HG03457 (cell line): ENCODE data around the gene SIAH3.
"Not testable (repeated sequence)": the region's sequence is repeated elsewhere in the genome, so short reads cannot be mapped to it uniquely, and the experiment has no call there.

Source experiments
- ATAC-seq: cut with Tn5 transposase; IDR thresholded peaks from one replicate; pipeline ENCODE4 v1.9.1; 2021; ENCODE audit warnings: moderate number of reproducible peaks; ENCODE audit not compliant: unreplicated experiment

Gene SIAH3

DNA sequence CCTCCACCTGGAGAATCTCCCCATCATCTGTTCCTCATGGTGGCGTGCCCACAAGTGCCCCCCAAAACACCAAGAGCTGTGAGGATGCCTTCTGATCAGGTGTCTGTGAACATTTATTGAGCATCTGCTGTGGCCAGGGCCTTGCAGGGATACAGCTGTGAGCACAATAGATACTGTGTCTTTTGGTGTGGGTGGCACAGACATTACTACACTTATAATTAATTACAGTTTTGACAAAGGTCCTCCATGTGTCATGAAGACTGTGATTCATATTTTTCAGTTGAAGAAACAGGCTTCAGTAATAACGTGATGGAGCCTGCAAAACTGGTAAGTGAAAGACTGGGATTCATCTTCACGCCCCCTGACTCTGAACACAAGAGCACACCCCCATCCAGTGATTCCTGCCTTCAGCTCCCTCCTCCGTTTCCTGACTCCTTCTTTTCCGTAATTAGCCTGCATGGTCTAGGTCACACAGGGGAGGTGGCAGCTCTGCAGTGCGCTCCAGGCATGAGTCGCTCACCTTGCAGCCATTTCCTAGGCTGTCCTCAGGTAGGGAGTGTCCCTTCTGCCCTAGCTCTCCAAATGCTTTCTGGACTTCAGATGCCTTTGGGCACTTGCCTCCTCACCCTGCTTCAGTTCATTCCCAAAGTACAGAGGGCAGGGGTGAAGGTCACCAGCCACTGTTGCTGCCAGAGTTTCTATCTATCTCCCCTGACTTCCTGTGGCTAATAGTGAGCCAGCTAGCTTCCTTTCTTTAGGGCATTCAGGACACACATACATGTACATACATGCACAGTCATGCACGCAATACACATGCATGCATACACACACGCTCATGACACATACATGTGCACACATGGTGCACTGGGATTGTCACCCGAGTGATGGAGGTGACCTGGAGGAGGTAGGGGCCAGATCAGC lies 66.5 kb downstream of the SIAH3 start:
- no peak for ATAC-seq

DNA sequence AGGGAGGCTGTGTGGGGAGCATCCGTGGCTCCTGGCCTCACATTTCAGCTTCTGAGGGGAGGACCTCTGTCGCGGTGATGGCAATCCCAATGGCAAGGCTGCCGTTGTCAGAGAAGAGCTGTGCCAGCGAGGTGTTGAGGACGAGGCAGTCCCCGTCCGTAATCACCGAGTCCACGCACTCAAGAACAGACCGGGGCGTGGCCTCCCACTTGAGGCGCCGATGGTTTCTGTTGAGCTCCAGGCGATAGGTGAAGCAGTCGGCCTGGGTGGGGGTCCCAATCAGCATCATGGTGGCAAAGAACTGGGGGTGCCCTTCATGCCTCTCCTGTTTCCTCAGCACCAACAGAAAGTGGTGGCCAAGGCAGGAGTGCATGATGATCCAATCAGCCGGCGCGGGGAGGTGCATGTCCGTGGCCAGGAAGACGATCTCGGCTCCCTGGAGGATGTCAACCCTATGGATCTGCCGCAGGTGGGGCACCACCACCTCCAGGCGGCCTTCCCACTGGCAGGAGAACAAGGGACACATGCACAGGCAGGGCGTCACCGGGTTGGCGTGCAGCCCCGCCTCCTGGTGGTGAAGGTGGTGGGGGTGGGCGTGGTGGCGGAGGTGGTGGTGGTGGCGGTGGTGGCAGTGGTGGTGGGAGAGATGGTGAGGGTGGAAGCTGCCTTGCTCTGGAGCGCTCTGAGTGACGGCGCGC lies 68.1 kb downstream of the SIAH3 start:
- no peak for ATAC-seq

GRCh38 chr13:45782327-45783045 lies 69.1 kb downstream of the SIAH3 start:
- no peak for ATAC-seq

GRCh38 chr13:45781553-45782326 lies 69.8 kb downstream of the SIAH3 start:
- no peak for ATAC-seq

- ATAC-seq = no peak
Observed at GRCh38 chr13:45779901-45780300, 71.7 kb downstream of the SIAH3 start.

DNA sequence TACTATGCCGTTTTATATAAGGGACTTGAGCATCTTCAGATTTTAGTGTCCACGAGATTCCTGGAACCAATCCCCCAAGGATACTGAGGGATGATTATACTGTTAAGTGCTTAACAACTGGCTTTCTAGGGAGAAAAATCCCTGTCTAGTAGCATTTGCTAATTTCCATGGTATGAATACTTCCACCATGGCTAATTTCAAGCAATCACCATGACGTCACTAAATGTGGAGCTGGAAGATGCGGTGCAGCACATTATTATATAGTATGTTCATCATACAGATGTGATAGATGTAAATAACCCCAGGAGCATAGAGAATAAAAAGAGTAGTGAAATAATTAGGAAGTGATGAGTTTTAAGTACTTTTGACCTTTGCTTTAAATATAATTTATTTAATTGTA lies 72.7 kb downstream of the SIAH3 start:
- no peak for ATAC-seq

GRCh38 chr13:45776748-45777147 lies 74.8 kb downstream of the SIAH3 start:
- ATAC-seq = no peak

- ATAC-seq = no peak
Observed at GRCh38 chr13:45775401-45775963, 76.1 kb downstream of the SIAH3 start.

- ATAC-seq = no peak
Observed at GRCh38 chr13:45773944-45774343, 77.6 kb downstream of the SIAH3 start.

- ATAC-seq = no peak
Observed at GRCh38 chr13:45773236-45773635, 78.3 kb downstream of the SIAH3 start.

- no peak for ATAC-seq
Observed at GRCh38 chr13:45770886-45771285, 80.7 kb downstream of the SIAH3 start.

- ATAC-seq = no peak
Observed at GRCh38 chr13:45768656-45769479, 82.7 kb downstream of the SIAH3 start.

GRCh38 chr13:45765464-45765863 lies 86.1 kb downstream of the SIAH3 start:
- ATAC-seq = no peak

DNA sequence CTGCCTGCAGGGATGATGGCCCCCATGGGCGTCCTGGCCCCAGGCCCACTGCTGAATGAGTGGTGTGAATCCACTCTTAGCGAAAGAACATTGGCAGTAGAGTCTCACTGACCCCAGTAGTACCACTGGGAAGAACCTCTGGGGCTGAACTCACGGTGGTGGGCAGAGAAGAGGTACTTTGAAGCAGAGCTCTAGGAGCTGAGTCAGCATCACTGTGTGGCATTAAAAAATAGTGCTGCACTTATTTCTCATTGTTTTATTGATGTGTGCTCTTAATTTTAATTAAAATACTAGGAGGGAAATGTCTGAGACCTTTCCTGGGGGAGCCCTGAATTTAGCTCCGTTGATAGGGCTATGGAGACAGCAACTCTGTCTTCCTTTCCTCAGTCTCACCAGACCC lies 88.1 kb downstream of the SIAH3 start:
- ATAC-seq = no peak

DNA sequence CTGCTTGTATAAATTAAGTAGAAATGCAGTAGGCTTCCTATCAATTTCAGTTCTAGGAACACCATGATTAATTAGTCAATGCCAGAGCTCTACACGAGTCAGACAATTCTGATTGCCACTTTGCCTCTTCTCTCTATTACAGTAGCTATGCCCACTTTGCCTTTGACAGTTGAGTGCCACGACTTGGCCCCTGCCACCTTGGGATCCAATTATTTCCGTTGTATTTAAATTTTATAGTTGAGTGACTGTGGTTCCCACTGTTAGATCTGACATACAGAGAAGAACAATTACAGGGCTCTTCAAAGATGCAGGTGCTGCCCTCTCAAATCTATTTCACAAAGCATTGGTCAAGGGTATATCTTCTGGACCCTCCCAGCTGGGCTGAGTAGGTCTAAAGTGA lies 94.0 kb downstream of the SIAH3 start:
- ATAC-seq = not testable (repeated sequence)

DNA sequence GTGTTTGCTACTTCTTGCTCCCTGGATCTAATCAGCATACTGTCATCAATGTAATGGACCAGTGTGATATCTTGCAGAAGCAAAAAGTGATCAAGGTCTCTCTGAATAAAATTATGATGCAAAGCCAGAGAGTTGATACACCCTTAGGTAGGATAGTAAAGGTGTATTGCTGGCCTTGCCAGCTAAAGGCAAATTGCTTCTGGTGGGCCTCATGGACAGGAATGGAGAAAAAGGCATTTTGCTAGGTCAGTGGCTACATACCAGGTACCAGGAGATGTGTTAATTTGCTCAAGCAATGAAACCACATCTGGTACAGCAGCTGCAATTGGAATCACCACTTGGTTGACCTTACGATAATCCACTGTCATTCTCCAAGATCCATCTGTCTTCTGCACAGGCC lies 95.1 kb downstream of the SIAH3 start:
- not testable (repeated sequence) for ATAC-seq

- ATAC-seq = no peak
Observed at GRCh38 chr13:45752510-45752909, 99.0 kb downstream of the SIAH3 start.

DNA sequence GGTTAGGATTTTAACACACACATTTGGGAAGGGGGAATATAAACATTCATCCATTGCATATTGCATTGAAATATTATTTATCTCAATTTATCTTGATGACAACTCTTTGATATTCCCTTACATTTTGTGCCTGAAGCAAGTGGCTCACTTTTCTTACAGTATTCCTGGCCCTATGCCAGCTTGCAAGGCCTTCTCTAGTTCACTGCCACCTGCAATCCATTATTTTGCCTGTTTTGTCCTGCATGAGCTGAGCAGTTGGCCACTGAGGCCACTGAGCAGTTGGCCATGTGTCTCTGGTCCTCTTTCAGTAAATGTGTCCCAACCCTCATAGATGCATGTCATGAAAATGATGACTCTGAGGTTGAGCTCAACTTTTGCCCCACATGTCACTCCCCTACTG lies 99.7 kb downstream of the SIAH3 start:
- no peak for ATAC-seq

GRCh38 chr13:45750566-45750965 lies 101.0 kb downstream of the SIAH3 start:
- no peak for ATAC-seq
